ENCODE results near the gene GRIA1.

The GRIA1 gene

DNA sequence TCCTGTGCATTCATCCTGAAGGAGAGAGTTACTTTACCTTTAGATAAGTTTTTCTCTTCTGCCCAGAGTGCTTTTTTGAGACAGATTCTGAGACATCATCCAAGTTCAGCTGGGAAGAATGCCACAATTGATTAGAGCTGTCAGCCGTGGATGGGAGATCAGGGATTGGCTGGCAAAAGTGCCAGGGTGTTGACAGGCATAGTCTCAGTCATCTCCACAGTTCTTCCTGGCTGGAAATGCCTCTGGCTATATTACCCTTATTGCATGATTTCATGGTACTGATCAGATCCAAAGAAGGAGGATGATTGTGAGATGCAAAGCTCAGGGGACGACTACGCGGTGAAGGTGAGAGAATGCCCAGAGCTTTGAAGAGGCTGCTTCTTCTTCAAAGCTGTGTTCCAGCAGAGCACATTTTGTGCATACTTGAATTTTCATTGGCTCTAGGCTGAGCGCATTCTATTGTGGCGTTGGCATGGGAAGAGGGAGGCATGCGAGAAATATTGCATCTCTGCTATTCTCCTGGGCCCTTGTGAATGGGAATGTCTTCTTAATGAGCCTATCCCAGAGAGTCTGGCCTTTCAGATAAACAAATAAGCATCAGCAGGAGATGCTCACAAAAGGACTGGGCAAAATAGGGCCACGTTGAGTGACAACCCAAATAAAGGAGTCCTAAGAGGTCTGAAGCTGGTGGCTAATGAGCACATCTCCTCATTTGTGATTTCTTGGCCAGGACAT lies 82.1 kb downstream of the GRIA1 start:
- no peak for DNase-seq (ENCODE audit: low spot score)
- TF ChIP-seq, protein P1, sequence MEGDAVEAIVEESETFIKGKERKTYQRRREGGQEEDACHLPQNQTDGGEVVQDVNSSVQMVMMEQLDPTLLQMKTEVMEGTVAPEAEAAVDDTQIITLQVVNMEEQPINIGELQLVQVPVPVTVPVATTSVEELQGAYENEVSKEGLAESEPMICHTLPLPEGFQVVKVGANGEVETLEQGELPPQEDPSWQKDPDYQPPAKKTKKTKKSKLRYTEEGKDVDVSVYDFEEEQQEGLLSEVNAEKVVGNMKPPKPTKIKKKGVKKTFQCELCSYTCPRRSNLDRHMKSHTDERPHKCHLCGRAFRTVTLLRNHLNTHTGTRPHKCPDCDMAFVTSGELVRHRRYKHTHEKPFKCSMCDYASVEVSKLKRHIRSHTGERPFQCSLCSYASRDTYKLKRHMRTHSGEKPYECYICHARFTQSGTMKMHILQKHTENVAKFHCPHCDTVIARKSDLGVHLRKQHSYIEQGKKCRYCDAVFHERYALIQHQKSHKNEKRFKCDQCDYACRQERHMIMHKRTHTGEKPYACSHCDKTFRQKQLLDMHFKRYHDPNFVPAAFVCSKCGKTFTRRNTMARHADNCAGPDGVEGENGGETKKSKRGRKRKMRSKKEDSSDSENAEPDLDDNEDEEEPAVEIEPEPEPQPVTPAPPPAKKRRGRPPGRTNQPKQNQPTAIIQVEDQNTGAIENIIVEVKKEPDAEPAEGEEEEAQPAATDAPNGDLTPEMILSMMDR (IDR thresholded peaks at IDR 0.05; ENCODE audit: extremely low read depth, missing control alignments): no peak

DNA sequence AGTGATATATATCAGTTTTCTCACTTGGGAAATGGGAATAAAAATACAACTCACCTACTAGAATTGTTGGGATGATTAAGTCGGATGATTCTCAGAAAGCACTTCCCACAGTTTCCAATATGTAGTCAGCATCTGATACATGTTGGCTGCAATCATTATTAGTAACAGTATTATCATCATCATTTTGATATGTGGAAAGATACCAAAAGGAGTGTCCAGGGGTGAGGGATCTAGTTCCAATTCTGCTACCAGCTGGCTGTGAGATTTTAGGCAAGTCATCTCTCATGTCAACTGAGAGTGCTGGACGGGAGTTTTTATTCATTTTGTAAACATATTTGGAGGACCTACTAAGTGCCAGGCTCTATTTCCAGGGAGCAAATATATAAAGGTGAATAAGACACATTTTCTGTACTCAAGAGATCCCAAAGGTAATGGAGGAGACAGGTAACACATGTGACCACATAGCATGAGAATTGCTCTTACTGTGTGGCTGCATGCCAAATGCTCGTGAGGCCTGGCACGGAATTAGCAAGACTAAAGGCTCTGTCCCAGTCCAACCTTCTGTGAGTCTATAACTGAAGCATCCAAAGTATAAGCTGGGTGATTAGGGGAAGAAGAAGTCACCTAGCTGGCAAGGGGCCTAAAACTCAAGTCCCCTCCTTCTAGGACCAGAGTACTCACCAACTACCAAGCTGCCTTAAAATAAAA lies 83.0 kb downstream of the GRIA1 start:
- no peak for DNase-seq (ENCODE audit: low spot score)

DNA sequence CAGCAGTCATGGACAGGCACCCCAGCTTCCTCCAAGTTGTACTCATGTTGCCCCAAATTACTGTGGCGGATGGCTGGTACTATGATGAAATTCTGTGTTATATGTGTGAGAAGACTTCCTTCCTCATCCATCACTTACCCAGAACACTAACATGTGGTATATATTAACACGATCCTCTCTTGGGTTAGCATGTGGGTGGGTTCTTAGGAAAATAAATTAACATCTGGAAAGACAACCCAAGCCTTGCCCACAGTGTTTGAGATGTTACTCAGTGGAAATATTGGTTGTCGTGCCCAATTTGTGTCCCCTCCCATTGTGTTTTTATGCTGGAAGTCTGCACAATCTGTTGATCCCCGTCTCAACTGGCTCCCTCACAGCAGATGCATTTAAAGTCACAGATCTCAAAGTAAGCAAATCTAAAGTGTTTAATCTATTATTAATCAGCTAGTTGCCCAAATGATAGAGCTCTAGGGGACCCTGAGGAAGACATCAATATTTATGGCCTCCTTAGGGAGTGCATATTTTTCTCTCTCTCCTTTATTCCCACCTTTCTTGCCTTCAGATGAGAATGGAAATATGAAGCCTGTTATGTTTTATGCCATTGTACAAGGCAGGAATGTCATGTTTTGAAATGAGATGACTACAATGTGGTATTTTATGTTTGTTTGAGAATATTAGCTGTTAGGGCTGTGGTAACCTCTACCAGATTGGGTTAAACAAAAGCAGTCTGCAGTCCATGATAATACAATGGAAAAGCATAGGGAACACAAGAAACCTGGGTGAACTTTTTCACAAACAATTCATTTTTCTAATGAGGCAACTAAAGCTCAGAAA lies 93.9 kb downstream of the GRIA1 start:
- TF ChIP-seq, protein P1 (IDR thresholded peaks at IDR 0.05; ENCODE audit: extremely low read depth, missing control alignments): no peak
- no peak for DNase-seq (ENCODE audit: low spot score)

More for the DNA sequence above, 83.0 kb downstream of the GRIA1 start:
- TF ChIP-seq, protein P1 (IDR thresholded peaks at IDR 0.05; ENCODE audit: extremely low read depth, missing control alignments): no peak

DNA sequence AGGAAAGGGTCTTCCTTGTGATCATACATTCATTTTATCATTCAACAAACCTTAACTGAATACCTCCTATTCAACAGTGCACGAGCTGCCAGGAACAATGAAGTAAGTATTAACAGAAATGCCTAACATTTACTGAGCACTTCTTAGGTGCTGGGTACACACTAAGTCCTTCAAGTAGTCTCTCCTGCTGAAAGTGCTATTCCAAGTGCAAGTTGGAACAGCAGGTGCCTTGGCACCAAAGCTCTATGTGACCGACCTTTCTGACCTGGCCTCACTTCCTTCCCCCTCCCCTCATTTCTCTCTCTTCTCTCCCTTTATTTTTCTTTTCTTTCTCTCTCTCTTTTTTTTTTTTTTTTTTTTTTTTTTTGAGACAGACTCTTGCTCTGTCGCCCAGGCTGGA lies 94.5 kb downstream of the GRIA1 start:
- TF ChIP-seq, protein P1 (IDR thresholded peaks at IDR 0.05; ENCODE audit: extremely low read depth, missing control alignments): no peak
- no peak for DNase-seq (ENCODE audit: low spot score)

DNA sequence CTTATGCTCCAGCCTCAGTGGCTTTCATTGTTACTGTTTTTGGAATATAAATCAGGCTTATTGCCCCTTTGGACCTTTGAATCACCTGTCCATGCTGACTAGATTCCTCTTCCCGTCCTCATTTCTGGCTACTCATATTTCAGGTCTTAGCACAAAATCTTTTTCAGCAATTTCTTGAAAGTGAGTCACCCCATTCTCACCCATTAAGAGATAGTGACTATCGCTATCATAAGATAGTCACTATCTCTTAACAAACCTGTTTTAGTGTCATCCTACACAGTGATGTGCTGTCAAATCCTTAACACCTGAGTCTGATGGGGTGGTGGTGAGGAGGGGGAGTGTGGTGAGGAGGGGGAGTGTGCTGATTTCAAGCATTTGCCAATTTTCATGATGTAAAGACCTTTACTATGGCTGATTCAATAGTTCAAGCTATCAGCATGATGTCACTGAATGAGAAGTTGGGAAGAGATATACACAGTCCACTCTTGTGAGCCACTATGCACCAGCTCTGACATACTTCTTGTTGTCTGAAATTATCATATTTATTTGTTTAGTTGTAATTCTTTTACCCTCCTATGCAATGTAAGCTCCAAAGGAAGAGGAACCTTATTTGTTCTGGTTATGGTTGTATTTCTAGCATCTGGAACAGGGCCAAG lies 95.3 kb downstream of the GRIA1 start:
- TF ChIP-seq, protein P1 (IDR thresholded peaks at IDR 0.05; ENCODE audit: extremely low read depth, missing control alignments): no peak

DNA sequence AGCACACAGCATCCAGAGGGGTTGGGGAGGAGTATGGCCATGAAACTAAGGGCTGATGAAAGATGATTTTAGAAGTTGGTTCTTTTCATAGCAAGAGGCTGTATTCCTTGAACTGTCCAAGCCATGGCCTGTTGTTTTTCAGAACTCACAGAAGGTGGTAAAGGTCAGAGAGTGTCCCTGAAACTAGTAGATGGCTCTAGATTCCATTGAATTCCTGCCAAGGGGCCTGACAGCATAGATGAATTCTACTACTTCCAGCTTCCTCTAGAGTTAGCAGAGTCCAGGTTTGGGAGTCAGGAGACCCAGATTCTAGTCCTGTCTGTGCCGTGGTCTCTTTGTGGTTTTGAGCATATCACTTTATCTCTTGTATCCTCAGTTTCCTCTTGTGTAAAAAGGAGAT lies 101.6 kb downstream of the GRIA1 start:
- TF ChIP-seq, protein P1 (IDR thresholded peaks at IDR 0.05; ENCODE audit: extremely low read depth, missing control alignments): no peak
- DNase-seq (ENCODE audit: low spot score): no peak

More for the DNA sequence above, 95.3 kb downstream of the GRIA1 start:
- no peak for DNase-seq (ENCODE audit: low spot score)
